GM19455 (cell line): ENCODE measurements around the gene TRAPPC12.

Source experiments
- ATAC-seq: cut with Tn5 transposase; IDR thresholded peaks from one replicate; pipeline ENCODE4 v1.9.1; 2021; ENCODE audit not compliant: unreplicated experiment

Gene TRAPPC12

DNA sequence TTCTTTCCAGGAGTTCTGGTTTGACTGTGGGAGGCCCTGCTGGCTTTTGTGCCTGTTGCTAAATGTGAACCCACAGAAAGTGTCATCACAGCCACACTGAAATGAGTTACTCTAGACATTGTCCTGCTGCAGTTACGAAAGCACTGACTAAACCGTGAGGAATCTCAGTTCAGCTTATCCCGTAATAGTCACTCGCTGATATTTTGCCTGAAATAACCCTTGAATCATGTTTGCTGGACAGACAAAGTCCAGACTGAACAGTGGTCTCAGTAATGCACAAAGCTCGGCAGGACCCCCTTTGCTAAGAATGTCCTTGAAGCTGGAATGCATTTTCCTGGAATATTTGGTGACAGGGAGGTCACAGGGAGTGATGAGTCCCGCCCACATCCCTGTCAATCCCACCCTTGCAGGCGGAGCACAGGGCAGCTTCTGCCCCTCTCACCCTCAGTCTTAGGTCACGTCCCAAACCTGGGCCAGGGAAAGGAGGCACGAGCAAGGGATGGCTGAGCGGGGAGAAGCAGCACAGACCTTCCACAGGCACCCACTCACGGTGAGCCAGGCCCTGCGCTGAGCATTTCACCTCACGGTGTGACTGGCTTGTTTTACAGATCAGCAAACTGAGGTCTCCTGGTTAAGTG lies 86.5 kb downstream of the TRAPPC12 start:
- ATAC-seq: no peak

DNA sequence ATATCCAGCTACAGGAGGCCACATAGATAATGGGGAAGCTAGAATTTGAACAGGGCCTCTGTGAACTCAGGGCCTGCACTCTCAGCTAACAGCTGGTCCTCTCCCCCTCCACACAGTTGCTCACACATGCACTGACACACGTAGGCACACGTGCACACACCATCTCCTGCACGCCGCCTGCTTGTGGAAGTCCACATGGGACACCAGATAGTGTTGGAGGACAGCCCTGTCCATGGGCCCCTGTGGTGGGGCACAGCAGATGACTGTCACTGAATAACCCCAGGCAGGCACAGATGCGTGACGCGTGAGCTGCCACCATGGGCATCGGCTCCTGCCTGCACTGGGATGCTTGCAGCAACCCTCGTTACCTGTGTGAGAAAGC lies 87.0 kb downstream of the TRAPPC12 start:
- ATAC-seq: no peak

GRCh38 chr2:3466966-3467365 lies 87.5 kb downstream of the TRAPPC12 start:
- ATAC-seq: no peak

- ATAC-seq: no peak
Measured at GRCh38 chr2:3467654-3468053, 88.2 kb downstream of the TRAPPC12 start.

GRCh38 chr2:3468296-3468988 lies 88.9 kb downstream of the TRAPPC12 start:
- ATAC-seq: no peak

GRCh38 chr2:3469486-3469885 lies 90.0 kb downstream of the TRAPPC12 start:
- ATAC-seq: no peak

DNA sequence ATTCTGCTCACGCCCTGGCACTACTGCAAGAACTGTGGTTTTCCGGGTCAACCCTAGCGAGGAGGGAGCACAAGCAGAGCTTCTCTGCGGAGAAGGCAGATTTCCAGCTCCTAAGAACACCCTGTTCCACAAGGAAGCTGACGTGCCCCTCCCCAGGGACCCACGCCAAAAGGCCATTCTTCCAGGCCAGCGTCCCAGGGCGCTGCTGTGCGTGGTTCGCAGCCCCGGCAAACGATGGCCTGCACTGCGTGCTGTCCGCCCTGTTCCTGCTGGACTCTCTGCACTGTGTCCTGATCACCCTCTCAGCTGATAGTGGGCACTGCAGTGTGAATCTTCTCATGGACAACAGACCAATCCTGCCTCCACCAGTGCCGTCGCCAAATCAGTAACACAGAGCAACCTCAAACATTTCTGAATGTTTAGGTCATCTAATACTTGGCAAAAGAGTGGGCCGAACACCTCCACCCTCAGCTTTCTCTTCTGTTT lies 90.7 kb downstream of the TRAPPC12 start:
- no peak for ATAC-seq

DNA sequence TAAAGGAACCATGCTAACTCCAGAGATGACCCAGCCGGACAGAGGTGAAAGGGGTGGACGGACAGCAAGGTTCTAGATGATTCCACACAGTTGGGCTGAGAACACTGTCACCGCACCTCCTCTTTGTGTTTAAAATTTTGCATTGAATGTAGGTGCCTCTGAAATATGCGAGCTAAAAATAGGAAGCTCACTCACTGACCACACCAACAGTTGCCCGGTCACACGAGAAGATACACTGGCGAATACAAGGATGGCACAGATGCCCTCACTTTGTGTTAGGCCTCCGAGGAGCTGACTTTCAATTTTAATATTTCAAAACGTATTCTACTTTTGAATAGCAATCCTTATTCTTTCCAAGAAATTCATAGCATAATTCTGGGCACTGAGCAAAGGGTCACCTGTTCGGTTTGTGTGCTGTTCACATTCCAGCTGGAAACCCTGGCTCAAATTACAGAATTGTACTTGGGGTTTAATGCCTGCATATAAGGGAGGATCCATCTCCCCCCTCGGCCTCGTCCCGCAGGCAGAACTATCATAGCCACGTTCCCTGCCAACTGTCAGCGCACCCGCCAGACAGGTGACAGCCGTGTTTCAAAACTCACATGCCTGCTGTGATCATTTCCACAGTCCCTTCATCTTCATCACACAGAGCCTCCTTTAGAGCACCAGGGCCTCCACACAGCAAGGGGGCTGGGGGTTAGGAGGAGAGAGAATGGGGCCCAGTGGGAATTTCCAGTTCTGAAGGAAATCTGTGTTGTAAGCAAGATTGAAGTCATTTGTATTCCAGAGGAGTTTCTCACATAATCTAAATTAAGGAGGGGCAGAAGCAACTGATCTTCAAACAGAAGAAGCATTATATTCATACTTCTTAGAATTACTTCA lies 91.6 kb downstream of the TRAPPC12 start:
- no peak for ATAC-seq

GRCh38 chr2:3472296-3472695 lies 92.8 kb downstream of the TRAPPC12 start:
- no peak for ATAC-seq

GRCh38 chr2:3472966-3473365 lies 93.5 kb downstream of the TRAPPC12 start:
- no peak for ATAC-seq

- ATAC-seq: no peak
Measured at GRCh38 chr2:3475771-3476170, 96.3 kb downstream of the TRAPPC12 start.

DNA sequence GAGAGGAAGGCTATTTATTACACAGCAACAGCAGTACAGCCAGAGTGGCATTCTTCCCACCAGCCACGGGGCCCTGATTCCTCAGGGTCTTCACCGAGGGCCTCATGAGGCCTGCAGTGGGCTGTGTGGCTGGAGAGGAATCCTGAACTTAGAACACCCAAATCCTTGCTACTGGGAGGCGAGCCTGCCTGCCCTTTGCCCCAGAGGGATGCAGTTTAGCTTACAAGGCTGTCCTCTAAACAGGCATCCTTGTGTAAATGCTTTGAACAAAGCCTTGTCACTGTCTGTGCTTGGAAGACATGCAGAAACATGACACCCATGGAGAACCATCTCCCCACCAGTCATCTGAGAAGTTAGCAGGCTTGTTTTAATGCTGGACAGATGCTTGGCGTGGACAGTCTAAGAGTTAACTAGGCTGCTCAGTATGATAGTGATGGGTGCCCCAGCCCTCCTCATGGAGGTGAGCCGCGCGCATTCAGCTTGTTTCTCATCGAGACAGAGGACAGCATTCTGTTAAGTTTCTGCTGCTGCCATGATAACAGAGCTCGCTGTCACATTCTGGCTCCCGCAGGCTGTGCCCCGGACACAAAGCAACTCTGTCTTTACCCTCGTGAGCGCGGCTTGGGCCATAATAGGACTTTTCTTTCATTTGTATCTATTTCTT lies 97.0 kb downstream of the TRAPPC12 start:
- no peak for ATAC-seq

- ATAC-seq: no peak
Measured at GRCh38 chr2:3476985-3477327, 97.5 kb downstream of the TRAPPC12 start.

- no peak for ATAC-seq
Measured at GRCh38 chr2:3478846-3479385, 99.4 kb downstream of the TRAPPC12 start.

DNA sequence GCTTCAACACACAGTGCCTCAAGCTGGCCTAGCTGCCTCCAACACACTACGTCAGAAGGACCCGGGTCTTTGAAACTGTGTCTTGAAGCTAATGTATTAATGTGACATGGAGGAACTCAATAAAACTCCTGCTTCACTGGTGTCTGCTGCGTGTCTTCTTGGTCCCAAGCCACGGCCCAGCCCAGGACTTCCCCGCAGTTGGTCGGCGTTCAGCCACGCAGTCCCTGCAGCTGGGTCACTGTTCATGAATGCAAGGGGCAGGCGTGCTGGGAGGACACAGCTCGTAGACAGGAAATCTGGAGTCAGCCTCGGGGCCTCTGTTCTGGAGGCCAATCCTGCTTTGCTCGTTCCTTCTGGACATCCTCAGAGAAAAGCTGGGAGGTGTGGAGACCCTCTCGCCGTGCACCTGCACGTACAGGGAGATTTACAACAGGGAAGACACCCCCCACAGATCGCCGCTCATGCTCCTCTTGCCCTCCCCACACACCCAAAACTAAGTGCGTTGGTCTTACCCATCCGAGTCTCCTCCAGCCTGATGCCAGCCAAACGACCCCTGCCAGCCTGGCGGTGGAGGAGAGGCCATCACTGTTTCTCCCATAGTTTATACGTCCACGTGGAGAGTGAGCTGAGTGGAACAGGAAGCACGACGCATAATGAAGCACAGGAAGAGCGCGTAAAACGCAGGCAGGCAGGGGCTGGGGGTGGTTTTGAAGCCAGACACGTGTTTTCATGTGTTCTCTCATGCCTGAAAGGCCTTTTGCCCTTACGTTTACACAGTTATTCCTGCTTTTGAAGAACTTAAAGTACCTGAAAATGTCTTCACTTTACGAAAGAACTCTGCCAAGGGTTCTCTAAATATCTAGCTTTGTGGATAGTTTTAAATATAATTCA lies 100.2 kb downstream of the TRAPPC12 start:
- no peak for ATAC-seq

- ATAC-seq: no peak
Measured at GRCh38 chr2:3480352-3481010, 101.0 kb downstream of the TRAPPC12 start.

- no peak for ATAC-seq
Measured at GRCh38 chr2:3481011-3481400, 101.5 kb downstream of the TRAPPC12 start.

- no peak for ATAC-seq
Measured at GRCh38 chr2:3481736-3482362, 102.4 kb downstream of the TRAPPC12 start.

- no peak for ATAC-seq
Measured at GRCh38 chr2:3482363-3482821, 102.9 kb downstream of the TRAPPC12 start.
